RPMI8226 (cell line): ENCODE results near the gene SORL1.

Experiments used
- DNase-seq: peaks from one replicate; pipeline ENCODE4 v3.0.0-alpha.2; 2015

SORL1 gene

DNA sequence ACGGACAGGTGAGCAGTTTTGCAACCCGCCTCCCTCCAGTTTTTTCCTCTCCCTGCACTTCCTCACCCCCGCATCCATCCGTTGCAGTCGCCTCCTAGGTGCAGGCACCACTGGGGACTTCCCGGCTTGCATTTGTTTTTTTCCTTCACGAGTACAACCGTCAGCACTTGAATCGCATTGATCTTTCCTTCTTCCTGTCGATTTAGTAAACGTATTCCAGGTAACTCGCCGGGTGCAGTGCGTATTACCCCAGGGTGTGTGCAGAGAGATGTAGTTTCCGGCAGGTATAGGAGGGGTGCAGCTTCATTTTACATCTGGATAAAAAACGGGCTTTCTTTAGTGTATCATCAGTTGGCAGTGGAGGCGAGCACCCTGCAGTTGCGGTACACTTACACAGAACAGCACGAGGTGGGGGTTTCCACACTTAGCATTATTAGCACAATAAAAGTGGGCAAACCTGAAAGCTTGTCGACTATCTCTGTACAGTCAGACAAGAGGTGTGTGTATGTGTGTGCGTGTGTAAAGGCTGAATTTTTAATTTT is 566 bp downstream of the SORL1 start, which contains the start of gene SORL1-AS1:
SORL1-AS1 (minus strand) TSS at position 359 of the 542 bp plus-strand sequence.
- DNase-seq: no peak

DNA sequence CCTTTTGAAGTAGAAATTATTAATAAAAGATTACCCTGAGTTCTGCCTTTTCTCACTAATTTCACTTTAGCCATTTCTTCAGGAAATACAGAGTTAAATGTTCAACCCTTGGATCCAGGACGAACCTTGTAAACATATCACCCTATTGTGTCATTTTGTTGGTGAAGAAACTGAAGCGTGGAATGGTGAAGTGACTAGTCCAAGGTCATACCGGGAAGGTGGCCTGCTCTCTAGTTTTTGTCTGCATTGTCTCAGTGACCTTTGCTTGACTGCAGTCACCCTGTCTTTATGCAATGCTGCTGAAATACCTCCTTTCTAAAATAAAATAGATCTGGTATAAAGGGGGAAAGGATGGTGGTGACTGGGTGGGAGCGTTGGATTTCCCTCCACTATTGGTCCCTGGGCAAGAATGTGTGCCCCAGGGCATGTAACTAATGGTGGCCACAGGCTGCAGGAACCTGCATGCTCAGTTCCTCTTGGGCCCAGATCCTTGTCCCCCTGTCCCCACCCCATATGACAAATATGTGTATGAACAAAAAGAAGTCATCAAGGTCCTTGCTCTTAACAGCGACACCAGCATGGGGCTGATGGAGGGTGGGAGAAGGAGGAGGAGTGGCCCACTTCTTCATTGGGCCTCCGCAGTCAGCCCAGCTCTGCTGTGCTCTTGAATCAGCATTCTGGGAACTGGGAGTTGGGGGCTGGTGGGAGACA is 1.6 kb downstream of the SORL1 start:
- no peak for DNase-seq

DNA sequence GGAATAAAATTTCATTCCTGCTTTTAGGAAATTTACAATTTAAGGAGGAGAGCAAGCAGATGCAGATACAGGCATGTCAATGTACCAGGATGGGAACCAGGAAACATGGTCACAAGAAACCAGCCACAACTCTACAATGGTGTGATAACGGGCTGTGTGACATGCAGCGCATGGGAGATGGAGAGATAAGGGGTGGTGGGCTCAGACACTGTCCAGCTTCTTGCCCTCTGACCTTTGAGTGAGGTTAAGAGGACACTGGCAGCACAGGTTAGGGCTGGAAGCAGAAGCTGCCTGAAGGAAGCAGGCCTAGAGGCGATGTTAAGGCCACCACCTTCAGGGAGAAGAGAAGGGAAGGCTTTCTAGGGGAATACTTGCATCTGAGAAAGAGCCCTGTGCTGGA is 3.0 kb downstream of the SORL1 start:
- DNase-seq: no peak

DNA sequence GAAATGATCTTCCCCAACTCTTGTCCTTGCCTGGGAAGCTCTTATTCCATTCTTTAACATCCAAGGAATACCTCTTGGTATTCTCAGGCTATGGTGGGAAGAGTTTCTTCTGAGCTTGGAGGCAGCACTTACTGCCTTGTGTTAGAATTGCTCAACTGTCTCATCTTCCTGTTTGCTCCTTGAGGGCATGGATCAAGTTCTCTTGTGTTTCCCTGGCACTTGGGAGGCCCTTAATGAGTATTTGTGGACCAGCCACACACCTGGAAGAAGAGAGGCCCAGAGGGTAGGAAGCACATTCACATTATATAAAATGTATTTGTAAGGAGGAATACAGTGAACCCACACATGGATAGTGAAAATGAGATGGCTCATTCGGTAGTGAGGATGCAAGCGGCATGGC is 4.0 kb downstream of the SORL1 start:
- no peak for DNase-seq

DNA sequence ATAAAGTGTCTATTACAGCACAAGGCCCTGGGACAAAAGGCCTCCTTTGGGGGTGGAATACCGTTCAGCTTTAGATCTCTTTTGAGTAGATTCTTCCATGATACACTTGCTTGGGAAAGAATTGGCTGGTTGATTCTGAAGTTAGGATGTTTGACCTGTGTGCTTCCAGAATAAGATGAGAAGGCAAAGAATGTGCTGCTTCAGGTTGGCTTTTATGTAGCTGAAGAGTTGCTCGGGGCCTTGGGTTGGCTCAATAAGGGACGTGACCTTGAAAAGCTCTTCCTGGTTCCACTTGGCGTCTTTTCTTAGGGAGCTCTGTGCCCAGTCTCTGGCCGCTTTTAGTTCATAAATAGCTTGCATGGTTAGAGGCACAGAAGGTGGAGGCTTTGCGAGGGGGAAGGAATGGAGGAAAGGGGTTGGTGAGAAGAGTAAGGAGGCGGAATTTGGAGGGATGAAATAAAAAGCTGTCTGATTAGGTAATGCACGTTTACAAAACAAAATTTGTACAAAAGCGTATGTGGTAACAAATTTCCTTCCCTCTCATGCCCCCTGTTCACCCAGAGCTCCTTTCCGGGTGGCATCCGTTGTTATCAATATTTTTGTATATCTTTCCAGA is 4.8 kb downstream of the SORL1 start:
- no peak for DNase-seq

DNA sequence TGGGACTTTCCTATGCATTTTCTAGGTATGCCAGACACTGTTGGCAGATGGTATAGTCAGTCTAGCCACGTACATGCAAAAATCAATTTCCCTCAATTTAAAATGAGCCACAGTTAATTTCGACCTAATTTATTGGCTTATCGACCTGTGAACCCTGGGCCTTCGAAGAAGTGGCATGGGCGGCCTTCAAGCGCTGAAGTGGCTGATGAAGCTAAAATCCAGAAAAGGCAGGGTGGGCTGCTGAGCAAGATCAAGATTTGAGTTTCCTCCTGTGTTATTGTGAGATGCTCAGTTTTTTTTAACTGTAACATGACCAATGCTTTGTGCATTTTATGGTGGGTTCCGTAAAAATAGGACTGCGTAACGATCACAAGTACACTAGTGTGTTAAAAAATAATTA is 6.4 kb downstream of the SORL1 start:
- no peak for DNase-seq

DNA sequence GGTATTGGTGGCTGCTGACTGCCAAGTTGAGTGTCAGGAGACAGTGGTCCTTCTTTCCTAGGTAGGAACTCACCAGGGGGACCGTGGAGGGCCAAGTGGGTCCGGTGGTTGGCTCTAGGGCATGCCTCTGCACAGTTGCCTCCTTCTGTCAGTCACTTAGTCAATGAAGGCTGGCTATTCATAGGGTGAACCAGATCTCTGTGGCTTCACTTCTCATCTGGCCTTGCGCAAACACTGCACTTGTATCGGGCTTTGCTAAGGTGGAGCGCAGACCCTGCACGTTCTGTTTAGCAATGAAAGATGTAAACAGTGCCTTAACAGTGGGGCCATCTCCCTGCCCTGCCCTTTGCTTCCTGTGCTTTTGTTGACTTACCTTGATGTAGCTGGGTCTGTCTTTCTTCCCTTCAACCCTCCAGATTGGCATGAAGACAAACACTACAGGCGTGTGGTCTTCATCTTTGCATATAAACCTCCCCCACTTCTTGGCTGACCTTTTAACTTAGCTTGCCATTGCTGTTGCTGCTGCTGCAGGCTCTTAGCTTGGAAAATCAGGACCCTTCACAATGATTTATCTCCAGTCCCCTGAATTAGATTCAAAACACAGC is 7.4 kb downstream of the SORL1 start:
- no peak for DNase-seq

DNA sequence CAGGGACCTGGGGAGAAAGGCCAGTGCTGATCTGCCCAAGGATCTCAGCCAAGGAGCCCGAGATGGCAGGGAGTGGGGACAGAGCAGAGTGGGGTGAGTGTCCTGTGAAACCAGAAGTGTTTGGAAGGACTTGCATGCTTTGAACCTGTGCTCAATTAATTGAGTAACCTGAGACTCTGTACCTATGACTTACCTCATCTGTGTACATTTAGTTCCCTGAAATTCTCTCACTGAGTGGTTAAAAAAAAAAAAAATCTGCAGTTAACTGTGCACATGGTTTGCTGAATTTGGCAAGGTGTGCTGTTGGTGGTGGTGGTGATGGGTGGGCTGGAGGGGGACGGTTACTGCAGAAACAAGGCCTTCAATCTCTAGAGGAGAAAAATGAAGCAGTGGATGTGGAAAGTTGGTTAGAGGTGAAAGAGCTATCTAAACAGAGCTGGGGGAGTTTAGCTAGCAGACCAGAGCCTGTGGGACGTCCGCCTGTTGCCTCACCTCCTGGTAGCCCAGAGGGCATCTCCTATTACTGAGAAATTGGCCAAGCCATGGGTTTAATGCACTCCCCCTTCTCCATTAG is 8.9 kb downstream of the SORL1 start:
- DNase-seq: no peak

DNA sequence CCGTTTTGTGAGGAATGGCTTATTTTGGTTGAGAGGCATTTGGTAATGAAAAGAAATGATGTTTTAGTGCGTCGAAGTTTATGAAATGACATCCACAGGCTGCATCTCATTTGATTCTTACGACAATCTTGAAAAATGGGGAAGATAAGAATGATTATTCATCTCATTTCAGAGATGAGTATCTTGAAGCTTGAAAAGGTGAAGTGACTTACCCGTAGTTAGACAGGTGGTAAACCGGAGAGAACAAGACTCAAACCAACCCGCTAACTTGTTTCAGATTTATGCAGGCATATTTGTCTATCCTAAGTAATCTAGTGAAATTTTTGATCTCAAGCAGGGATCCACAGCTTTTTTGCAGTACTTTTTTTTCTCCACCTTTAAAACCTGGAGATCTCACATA is 9.7 kb downstream of the SORL1 start:
- DNase-seq: no peak

DNA sequence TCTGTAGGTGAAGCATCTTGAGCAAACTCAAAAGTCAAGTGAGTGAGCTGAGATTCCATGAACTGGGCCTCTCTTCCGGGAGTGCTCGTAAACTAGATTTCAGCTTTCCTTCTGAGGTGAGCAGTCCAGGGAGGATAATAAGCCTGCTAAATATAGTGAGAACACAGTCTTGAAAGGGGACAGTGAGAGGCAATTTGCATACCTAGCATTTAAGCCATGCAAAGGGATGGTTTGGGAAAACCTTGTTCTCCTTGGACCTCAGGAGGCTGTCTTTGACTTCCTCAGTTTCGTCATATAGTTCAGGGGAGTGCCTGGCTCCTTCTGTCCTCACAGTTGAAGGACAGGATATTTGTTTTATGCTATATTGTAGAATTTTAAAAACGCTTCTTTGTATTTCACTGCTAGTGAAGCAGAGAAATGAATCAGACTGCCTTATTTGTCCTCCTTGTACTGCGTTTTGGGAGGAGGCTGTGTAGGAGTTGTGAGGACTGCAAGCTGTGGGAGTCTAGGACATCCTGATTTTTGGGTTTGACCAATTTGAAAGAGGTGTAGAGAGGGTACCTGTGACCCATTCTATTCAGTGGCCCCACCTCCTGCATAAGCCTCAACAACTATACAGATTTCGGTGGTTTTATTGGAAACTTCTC is 11.7 kb downstream of the SORL1 start:
- no peak for DNase-seq

DNA sequence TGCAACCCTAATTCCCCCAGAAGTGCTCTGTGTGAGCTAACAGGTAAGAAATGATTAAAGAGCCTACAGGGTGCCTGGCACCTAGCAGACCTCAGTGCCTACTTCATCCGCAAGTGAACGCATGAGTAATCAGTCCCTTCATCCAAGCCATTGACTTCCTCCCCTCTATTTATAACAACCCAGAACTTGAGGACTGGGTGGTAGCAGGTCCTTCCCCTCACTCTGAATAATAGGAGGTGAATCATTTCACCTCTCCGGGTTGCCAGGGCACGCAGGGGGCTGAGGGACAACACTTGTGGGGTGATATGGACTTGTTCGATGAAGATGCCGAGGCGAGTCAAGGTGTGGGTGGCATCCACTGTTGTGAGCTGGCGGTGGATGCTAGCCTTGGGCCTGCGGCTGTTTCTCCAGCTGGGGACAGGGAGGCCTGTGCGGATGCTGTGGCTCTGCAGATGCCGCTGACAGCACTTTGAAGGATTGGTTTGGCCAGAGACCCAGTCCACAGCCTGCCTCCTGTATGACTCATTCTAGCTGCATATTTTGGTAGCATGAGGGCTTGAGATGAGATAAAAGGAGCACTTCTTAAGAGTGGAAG is 12.3 kb downstream of the SORL1 start:
- DNase-seq: peak; percentile 19

DNA sequence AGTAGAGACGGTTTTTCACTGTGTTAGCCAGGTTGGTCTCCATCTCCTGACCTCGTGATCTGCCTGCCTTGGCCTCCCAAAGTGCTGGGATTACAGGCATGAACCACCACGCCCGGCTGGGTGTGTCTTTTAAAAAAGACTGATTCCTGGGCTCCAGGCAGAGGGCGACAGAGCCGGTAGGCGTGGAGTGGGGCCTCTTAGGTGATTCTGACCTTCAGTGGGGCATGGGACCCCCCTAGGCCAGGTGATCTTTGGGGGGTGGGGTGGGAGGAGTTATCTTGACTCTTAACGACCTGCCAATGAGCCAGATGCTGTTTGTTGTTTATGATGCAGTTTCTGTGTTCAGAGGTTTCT is 13.6 kb downstream of the SORL1 start:
- no peak for DNase-seq

DNA sequence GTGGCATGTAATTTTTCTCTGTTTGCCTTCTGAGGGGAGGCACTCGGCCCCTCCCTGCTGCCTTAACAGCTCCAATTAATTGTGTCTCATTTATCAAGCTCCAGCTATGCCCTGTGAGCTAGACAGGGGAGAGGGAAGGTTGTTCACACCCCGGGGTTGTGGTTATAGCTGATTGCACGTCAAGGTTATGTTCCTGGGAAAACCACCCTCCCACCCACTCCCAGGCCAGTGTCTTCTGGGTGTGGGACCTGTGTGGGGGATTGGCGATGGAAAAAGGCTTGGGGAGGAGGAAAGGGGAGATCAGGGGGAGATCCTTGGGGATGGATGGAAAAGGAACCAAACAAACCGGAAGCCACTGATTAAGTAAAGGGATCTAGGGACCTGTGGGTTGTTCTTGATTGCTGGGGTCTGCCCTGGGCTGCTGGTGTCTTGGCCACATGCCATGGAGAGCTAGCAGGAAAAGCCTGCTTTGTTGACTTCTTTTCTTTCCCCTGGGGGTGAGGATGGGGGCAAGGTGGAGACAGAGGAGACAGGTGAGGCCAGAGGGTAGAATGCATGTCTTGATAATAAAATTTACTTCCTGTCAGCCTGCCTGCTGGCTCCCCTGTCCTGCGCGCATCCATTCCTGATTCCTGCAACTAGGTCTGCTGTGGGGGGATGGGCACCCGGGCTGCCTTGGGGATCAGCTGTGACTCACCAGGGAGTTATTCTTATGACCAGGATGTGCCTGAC is 14.1 kb downstream of the SORL1 start:
- DNase-seq: no peak

DNA sequence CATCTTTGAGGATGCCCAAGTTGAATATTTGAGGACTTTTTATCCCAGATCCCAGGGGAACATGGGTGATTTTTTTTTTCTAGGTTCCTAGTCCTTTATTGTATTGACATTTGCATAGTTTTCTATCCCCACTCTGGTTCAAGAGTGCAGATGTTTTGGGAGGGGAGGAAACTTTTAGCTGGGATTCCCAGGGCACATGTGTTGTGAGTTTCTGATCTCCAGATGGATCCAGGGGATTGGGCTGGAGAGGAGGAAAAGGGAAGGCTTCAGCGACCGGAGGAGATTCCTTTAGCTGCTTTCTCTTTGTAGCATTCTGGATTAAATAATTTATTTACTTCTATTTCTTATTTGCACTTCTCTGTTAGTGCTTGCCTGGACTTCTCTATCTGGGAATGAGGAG is 15.4 kb downstream of the SORL1 start:
- DNase-seq: no peak

DNA sequence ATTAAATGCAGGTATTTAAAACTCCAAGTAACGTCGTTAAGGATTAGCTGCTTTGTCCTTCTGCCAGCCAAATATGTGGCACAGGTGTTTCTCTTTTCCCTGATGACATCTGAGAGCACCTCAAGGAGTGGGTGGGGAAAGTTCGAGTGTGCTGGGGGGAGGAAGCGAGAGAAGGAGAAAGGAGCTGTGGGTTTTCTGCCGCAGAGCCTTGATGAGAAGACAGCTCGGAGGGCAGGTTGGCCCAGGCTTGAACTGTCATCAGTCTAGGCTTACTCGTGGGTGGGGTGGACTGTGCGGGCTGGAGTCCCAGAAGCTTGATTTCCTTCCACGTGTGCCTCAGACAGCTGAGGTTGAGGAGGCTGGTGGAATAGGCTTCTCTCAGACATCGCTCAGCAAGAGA is 15.9 kb downstream of the SORL1 start:
- DNase-seq: peak; percentile 20

DNA sequence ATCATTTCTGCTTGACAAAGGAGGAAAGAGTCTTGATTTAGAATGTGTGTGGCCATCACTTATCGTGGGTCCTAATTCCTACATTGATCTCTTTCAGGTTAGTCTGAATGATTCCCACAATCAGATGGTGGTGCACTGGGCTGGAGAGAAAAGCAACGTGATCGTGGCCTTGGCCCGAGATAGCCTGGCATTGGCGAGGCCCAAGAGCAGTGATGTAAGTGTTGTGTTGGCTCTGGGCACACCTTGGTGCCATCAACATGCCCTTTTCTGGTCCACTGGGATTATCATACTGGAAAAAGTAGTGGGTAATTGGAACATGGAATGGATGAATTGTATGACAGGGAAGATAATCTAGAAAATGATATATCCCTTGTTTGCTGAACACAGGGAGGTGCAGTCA is 17.8 kb downstream of the SORL1 start:
- no peak for DNase-seq

DNA sequence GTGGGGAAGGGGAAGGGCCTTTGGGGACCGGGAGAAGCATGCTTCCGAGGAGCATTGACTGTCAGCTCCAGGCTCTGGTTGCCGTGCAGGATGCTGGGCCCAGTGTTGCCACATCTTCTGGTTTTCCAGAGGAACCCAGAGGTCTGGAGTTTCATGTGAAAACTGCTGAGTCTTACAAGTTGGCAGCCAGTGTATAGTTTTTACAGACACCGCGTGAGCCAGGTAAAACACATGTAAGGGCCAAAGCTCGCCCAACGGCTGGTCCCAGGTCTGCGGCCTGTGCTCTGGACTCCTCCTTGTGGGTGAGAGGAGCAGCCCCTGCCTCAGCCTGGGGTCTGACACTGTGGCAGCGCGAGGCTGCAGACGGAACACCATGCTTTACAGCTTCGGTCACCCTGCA is 19.1 kb downstream of the SORL1 start:
- DNase-seq: no peak

DNA sequence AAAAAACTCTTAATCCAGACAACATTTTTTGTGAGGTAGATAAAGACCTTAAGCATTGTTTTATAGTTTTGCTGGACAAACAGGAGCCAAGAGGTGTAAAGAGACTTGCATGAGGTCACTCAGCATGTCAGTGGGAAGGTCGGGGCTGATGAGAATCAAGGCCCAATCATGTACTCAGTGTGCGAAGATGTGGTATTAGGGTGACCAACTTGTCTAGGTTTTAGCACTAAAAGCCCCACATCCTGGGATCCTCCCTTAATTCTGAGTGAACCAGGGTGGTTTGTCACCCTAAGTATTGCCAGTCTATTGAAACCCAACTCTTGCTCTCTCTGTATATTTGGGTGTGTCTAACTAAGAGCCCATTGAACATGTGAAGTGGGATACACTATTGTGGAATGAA is 20.2 kb downstream of the SORL1 start:
- no peak for DNase-seq

DNA sequence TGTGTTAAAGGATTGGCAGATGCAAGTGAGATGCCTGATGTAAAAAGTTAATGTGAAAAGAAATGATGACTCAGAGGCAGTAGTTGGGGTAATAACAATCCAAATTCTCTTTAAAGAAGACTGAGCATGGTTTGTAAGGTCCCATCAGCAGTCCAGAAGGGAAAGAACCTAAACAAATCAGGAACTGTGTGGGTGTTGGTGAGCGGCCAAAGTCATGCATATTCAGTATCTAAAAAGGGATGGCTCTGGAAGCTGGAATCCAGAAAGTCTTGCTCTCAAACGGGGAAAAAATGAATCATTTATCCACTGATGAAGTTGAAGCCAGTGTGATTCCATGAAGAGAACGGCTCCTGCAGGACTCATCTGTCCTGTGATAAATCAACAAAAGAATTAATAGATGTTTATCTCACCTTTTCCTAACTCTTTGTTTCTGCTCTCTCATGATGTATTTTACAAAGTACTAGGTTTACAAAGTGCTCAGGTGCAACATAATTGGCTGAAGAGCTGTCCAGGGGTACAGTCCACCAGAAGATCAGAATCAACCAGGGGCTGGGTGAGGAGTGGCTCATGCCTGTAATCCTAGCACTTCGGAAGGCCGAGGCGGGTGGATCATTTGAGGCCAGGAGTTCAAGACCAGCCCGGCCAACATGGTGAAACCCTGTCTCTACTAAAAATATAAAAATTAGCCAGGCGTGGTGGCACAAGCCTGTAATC is 21.1 kb downstream of the SORL1 start:
- DNase-seq: no peak

DNA sequence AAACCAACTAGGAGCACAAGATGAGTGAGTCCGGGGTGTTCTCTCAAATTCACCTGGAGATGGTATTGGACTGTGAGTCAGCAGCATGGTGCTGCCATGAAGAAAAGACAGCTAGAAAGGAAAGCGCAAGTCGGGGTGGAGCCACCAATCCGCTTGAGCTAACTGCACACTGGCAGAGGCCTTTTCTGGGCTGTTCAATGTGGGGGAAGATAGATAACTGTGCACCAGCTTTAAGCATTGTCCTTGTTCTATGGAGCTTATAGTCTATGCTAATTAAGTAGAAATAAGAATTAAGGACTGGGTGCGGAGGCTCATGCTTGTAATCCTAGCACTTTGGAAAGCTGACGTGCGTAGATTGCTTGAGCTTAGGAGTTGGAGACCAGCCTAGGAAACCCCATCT is 22.6 kb downstream of the SORL1 start:
- no peak for DNase-seq

DNA sequence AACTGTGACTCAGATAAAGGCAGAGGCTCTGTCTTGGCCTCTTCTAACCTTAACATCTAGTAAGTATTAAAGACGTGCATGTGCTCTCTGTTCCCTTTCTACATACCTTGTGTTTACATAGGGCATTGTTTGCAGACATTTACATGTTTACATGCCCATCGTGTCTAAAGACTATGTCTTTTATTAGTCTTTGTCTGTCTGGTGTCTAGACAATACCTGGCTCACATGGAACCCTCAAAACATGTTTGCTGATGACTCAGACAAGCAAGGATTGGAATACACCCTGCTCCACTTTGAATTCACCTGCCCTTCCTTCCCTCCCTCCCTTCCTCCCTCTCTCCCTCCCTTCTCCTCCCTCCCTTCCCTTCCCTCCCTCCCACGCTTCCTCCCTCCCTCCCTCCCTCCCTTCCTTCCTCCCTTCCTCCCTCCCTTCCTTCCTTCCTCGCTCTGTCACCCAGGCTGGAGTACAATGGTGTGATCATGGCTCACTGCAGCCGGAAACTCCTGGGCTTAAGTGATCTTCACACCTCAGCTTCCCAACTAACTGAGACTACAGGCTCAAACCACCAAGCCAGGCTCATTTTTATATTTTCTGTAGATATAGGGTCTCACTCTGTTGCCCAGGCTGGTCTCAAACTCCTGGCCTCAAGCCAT is 24.4 kb downstream of the SORL1 start:
- no peak for DNase-seq
